IMR-90 (cell line): ENCODE measurements around the gene KCNN3.

Experiments
- BHLHE40 ChIP-seq: fragments of 150-350 bp; IDR thresholded peaks from 2 replicates; pipeline ENCODE4 v1.6.1; 2016; ENCODE audit warnings: mild to moderate bottlenecking, low read depth, low read length
- CHD1 ChIP-seq: IDR thresholded peaks from 2 replicates; pipeline ENCODE4 v1.6.1; 2012; ENCODE audit warnings: low read depth, low read length, improper control_type of control experiment
- CTCF ChIP-seq: conservative IDR thresholded peaks from 2 replicates; pipeline ENCODE4 v1.5.1; 2012; ENCODE audit warnings: mild to moderate bottlenecking, low read depth, low read length, improper control_type of control experiment
- FOS ChIP-seq: fragments of 150-350 bp; IDR thresholded peaks from 2 replicates; pipeline ENCODE4 v1.6.1; 2016; ENCODE audit warnings: low read depth, low read length
- MAZ ChIP-seq: IDR thresholded peaks from 2 replicates; pipeline ENCODE4 v1.6.1; 2012; ENCODE audit warnings: low read depth, mild to moderate bottlenecking, low read length, improper control_type of control experiment, moderate library complexity, borderline replicate concordance
- POLR2A ChIP-seq: IDR thresholded peaks from 2 replicates; pipeline ENCODE4 v1.6.1; 2012; ENCODE audit warnings: mild to moderate bottlenecking, low read depth, low read length
- SMC3 ChIP-seq: fragments of 150-350 bp; IDR thresholded peaks from 2 replicates; pipeline ENCODE4 v1.6.1; 2016; ENCODE audit warnings: low read depth, mild to moderate bottlenecking, antibody characterized with exemption, low read length, moderate library complexity
- USF2 ChIP-seq: fragments of 150-350 bp; IDR thresholded peaks from 2 replicates; pipeline ENCODE4 v1.6.1; 2017; ENCODE audit warnings: mild to moderate bottlenecking, antibody characterized with exemption, low read length, low read depth

GRCh38 chr1:154865442-154866256 lies 4.4 kb downstream of the KCNN3 start:
- no peak for TF ChIP-seq POLR2A
- no peak for TF ChIP-seq CTCF
- TF ChIP-seq BHLHE40 = no peak
- no peak for TF ChIP-seq MAZ
- no peak for TF ChIP-seq FOS
- no peak for TF ChIP-seq SMC3
- no peak for TF ChIP-seq CHD1
- TF ChIP-seq USF2 = no peak
